ENCODE results near the gene OSBPL2.

OSBPL2 gene

GRCh38 chr20:62252342-62252966, 14.1 kb downstream of the OSBPL2 start:
- no peak overlapping the region for H3K4me3 ChIP-seq (replicated peaks; ENCODE audit: low read depth, low read length)
- DNase-seq (ENCODE audit: extremely low read depth, insufficient read length): no peak
- TF ChIP-seq, protein P1, sequence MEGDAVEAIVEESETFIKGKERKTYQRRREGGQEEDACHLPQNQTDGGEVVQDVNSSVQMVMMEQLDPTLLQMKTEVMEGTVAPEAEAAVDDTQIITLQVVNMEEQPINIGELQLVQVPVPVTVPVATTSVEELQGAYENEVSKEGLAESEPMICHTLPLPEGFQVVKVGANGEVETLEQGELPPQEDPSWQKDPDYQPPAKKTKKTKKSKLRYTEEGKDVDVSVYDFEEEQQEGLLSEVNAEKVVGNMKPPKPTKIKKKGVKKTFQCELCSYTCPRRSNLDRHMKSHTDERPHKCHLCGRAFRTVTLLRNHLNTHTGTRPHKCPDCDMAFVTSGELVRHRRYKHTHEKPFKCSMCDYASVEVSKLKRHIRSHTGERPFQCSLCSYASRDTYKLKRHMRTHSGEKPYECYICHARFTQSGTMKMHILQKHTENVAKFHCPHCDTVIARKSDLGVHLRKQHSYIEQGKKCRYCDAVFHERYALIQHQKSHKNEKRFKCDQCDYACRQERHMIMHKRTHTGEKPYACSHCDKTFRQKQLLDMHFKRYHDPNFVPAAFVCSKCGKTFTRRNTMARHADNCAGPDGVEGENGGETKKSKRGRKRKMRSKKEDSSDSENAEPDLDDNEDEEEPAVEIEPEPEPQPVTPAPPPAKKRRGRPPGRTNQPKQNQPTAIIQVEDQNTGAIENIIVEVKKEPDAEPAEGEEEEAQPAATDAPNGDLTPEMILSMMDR (IDR thresholded peaks at IDR 0.05; ENCODE audit: insufficient read depth, low read length, poor library complexity, severe bottlenecking): no peak
- peaks cover 3% of the 10 kb centered on the region for H3K36me3 ChIP-seq (ENCODE audit: control insufficient read depth, insufficient read depth, low read length)
- no peaks in the 10 kb centered on the region for H3K27me3 ChIP-seq (replicated peaks; ENCODE audit: control insufficient read depth, insufficient read depth, low read length)

GRCh38 chr20:62253398-62253797, 15.1 kb downstream of the OSBPL2 start:
- H3K27me3 ChIP-seq (replicated peaks; ENCODE audit: control insufficient read depth, insufficient read depth, low read length): no peaks in the 10 kb centered on the region
- no peak overlapping the region for H3K4me3 ChIP-seq (replicated peaks; ENCODE audit: low read depth, low read length)
- TF ChIP-seq, protein P1 (IDR thresholded peaks at IDR 0.05; ENCODE audit: insufficient read depth, low read length, poor library complexity, severe bottlenecking): no peak
- peaks cover 3% of the 10 kb centered on the region for H3K36me3 ChIP-seq (ENCODE audit: control insufficient read depth, insufficient read depth, low read length)
- no peak for DNase-seq (ENCODE audit: extremely low read depth, insufficient read length)

- peaks cover 3% of the 10 kb centered on the region for H3K36me3 ChIP-seq (ENCODE audit: control insufficient read depth, insufficient read depth, low read length)
- H3K4me3 ChIP-seq (replicated peaks; ENCODE audit: low read depth, low read length): no peak overlapping the region
- no peak for DNase-seq (ENCODE audit: extremely low read depth, insufficient read length)
- TF ChIP-seq, protein P1 (IDR thresholded peaks at IDR 0.05; ENCODE audit: insufficient read depth, low read length, poor library complexity, severe bottlenecking): no peak
- no peaks in the 10 kb centered on the region for H3K27me3 ChIP-seq (replicated peaks; ENCODE audit: control insufficient read depth, insufficient read depth, low read length)
These were observed 15.9 kb downstream of the OSBPL2 start for GRCh38 chr20:62254021-62254724.

DNA sequence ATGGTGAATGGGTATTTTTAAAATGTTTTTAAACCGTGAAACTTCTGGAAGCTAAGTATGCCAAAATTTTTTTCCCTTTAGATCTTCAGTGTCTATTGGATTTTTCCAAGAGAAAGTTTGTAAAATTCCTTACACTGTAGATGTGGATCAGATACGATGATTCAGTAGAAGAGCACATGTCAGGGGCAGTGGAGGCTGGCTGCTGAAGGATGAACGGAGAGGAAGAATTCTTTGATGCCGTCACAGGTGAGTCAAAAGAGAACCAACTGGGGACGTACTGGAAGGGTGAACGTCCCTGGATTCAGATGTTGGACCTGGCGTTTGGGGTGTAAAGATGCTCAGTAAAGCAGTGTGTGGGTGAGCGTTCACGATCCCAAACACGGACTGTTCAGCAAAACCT, 17.7 kb downstream of the OSBPL2 start:
- H3K36me3 ChIP-seq (ENCODE audit: control insufficient read depth, insufficient read depth, low read length): peaks cover 6% of the 10 kb centered on the region
- no peak overlapping the region for H3K4me3 ChIP-seq (replicated peaks; ENCODE audit: low read depth, low read length)
- no peak for DNase-seq (ENCODE audit: extremely low read depth, insufficient read length)
- no peaks in the 10 kb centered on the region for H3K27me3 ChIP-seq (replicated peaks; ENCODE audit: control insufficient read depth, insufficient read depth, low read length)
- TF ChIP-seq, protein P1 (IDR thresholded peaks at IDR 0.05; ENCODE audit: insufficient read depth, low read length, poor library complexity, severe bottlenecking): no peak

GRCh38 chr20:62258499-62259293, 20.4 kb downstream of the OSBPL2 start:
- no peaks in the 10 kb centered on the region for H3K27me3 ChIP-seq (replicated peaks; ENCODE audit: control insufficient read depth, insufficient read depth, low read length)
- TF ChIP-seq, protein P1 (IDR thresholded peaks at IDR 0.05; ENCODE audit: insufficient read depth, low read length, poor library complexity, severe bottlenecking): no peak
- peaks cover 21% of the 10 kb centered on the region for H3K36me3 ChIP-seq (ENCODE audit: control insufficient read depth, insufficient read depth, low read length)
- no peak for DNase-seq (ENCODE audit: extremely low read depth, insufficient read length)
- no peak overlapping the region for H3K4me3 ChIP-seq (replicated peaks; ENCODE audit: low read depth, low read length)

Measured in GM06990 (cell line).